OCI-LY7 (cell line): ENCODE results near the gene PATJ. TPM values are rescaled to one million over a fixed set of nuclear protein-coding genes. Genes with fewer than 3 reads are reported as not detected.

Source experiments
- Bru-seq: library from RNA; stranded (reverse); fragments of 400-500 nt; gene quantifications from one replicate; lab custom pipeline; 2021; lab: Mats Ljungman, UMichigan
- BruChase-seq, 2 experiments: library from RNA; stranded (reverse); fragments of 400-500 nt; gene quantifications; one replicate each; lab custom pipeline; 2021; lab: Mats Ljungman, UMichigan
- BruUV-seq: library from RNA; stranded (reverse); fragments of 400-500 nt; replicated peaks from 2 replicates; lab custom pipeline; 2021; lab: Mats Ljungman, UMichigan
- CTCF ChIA-PET: fragments of 300-600 bp; sonication (Branson Sonifier 250); formaldehyde crosslinking; loops from one replicate; lab custom pipeline; 2022; ENCODE audit warnings: antibody characterized with exemption; ENCODE audit not compliant: unreplicated experiment; lab: Charles Lee
- POLR2A ChIA-PET: fragments of 300-600 bp; sonication (Branson Sonifier 250); formaldehyde crosslinking; loops from one replicate; lab custom pipeline; 2022; ENCODE audit warnings: antibody characterized with exemption; lab: Charles Lee
- DNase-seq: peaks from one replicate; pipeline ENCODE4 v3.0.0-alpha.2; 2015; ENCODE audit warnings: low spot score
- H2AFZ ChIP-seq: fragments of 200-600 bp; sonication (generic), shearing (Covaris generic); 2 replicates; pipeline ENCODE4 v1.6.1; 2014; ENCODE audit warnings: mild to moderate bottlenecking, antibody characterized with exemption, low read length, moderate library complexity
- H3K27ac ChIP-seq: fragments of 200-600 bp; sonication (generic); 2 replicates; pipeline ENCODE4 v1.5.1; 2014; ENCODE audit warnings: mixed run types, low read depth, mild to moderate bottlenecking, moderate library complexity, low read length, inconsistent platforms; ENCODE audit not compliant: poor library complexity, severe bottlenecking
- H3K36me3 ChIP-seq: fragments of 200-600 bp; sonication (generic); 2 replicates; pipeline ENCODE4 v1.6.1; 2014; ENCODE audit warnings: mild to moderate bottlenecking, antibody characterized with exemption, low read length, moderate library complexity, mixed read lengths; ENCODE audit not compliant: insufficient read depth
- H3K4me1 ChIP-seq: fragments of 200-600 bp; sonication (generic); 2 replicates; pipeline ENCODE4 v1.5.1; 2014; ENCODE audit warnings: mild to moderate bottlenecking, low read length; ENCODE audit not compliant: insufficient read depth, poor library complexity, severe bottlenecking
- H3K4me2 ChIP-seq: fragments of 200-600 bp; sonication (generic); 2 replicates; pipeline ENCODE4 v1.6.1; 2014; ENCODE audit warnings: mild to moderate bottlenecking, low read length
- H3K4me3 ChIP-seq: fragments of 200-600 bp; sonication (generic); 2 replicates; pipeline ENCODE4 v1.5.1; 2014; ENCODE audit warnings: mild to moderate bottlenecking, low read depth, low read length; ENCODE audit not compliant: poor library complexity, severe bottlenecking
- H3K79me2 ChIP-seq: fragments of 200-600 bp; sonication (generic); 2 replicates; pipeline ENCODE4 v1.6.1; 2016; ENCODE audit warnings: low read depth, mild to moderate bottlenecking, low read length, moderate library complexity, mixed read lengths; ENCODE audit not compliant: insufficient read depth
- H3K9me2 ChIP-seq: fragments of 200-600 bp; sonication (generic); 2 replicates; pipeline ENCODE4 v1.6.1; 2016; ENCODE audit warnings: mild to moderate bottlenecking, low read length, mixed read lengths; ENCODE audit not compliant: insufficient read depth
- H3K9me3 ChIP-seq: fragments of 200-600 bp; sonication (generic); 2 replicates; pipeline ENCODE4 v1.6.1; 2014; ENCODE audit warnings: mild to moderate bottlenecking, mixed run types, low read length, mixed read lengths
- H4K20me1 ChIP-seq: fragments of 200-600 bp; sonication (generic); 2 replicates; pipeline ENCODE4 v1.6.1; 2014; ENCODE audit warnings: mild to moderate bottlenecking, antibody characterized with exemption, low read length, moderate library complexity, mixed read lengths; ENCODE audit not compliant: insufficient read depth
- EZH2phosphoT487 ChIP-seq: fragments of 200-600 bp; sonication (generic); IDR thresholded peaks from 2 replicates; pipeline ENCODE4 v1.6.1; 2018; ENCODE audit warnings: low read depth, borderline replicate concordance, mild to moderate bottlenecking, mixed run types, antibody characterized with exemption, low read length, moderate library complexity, mixed read lengths
- intact Hi-C: fragments of 100-400 bp; cut with micrococcal nuclease; formaldehyde crosslinking; loops from one replicate; pipeline ENCODE4 v1.10.0; 2022; ENCODE audit not compliant: unreplicated experiment
- long read RNA-seq: library from polyadenylated mRNA; stranded (forward); transcript quantifications from one replicate; pipeline ENCODE4 v2.0.0, GENCODE V29; 2022
- total RNA-seq, 2 experiments: library from RNA; depleted of rRNA in 1 of 2; stranded (reverse); fragments of >200 nt in 1 of 2; shearing (Covaris generic) in 1 of 2; gene quantifications; 2 replicates each; pipeline ENCODE4 v1.2.3, GENCODE V29; 2014 to 2022
- TF ChIP-seq, protein P1 (sequence below): fragments of 200-600 bp; sonication (generic); conservative IDR thresholded peaks from 2 replicates; pipeline ENCODE4 v1.5.1; 2014; ENCODE audit warnings: mild to moderate bottlenecking, antibody characterized with exemption, low read length, moderate library complexity, mixed read lengths

Gene PATJ, protein sequence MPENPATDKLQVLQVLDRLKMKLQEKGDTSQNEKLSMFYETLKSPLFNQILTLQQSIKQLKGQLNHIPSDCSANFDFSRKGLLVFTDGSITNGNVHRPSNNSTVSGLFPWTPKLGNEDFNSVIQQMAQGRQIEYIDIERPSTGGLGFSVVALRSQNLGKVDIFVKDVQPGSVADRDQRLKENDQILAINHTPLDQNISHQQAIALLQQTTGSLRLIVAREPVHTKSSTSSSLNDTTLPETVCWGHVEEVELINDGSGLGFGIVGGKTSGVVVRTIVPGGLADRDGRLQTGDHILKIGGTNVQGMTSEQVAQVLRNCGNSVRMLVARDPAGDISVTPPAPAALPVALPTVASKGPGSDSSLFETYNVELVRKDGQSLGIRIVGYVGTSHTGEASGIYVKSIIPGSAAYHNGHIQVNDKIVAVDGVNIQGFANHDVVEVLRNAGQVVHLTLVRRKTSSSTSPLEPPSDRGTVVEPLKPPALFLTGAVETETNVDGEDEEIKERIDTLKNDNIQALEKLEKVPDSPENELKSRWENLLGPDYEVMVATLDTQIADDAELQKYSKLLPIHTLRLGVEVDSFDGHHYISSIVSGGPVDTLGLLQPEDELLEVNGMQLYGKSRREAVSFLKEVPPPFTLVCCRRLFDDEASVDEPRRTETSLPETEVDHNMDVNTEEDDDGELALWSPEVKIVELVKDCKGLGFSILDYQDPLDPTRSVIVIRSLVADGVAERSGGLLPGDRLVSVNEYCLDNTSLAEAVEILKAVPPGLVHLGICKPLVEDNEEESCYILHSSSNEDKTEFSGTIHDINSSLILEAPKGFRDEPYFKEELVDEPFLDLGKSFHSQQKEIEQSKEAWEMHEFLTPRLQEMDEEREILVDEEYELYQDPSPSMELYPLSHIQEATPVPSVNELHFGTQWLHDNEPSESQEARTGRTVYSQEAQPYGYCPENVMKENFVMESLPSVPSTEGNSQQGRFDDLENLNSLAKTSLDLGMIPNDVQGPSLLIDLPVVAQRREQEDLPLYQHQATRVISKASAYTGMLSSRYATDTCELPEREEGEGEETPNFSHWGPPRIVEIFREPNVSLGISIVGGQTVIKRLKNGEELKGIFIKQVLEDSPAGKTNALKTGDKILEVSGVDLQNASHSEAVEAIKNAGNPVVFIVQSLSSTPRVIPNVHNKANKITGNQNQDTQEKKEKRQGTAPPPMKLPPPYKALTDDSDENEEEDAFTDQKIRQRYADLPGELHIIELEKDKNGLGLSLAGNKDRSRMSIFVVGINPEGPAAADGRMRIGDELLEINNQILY (N-terminal part only)
- 2.3 and 4.0 TPM in 2 replicates for total RNA-seq (2014; rRNA removed; shearing (Covaris generic))
- total RNA-seq (2022), result 0.74 and 0.95 TPM in 2 replicates
- Bru-seq, nascent RNA, result percentile 18 among the genes with signal in this experiment
- BruChase-seq, experiment 1, labeled RNA remaining after a 6-hour chase, result percentile 15 among the genes with signal in this experiment
- percentile 17 among the genes with signal in this experiment for BruChase-seq, experiment 2, labeled RNA remaining after a 2-hour chase
- long read RNA-seq, partial matches to known transcripts, result 1 of 1 reads
- long read RNA-seq, other reads (novel, unspliced or antisense), result 0 of 1 reads

DNA sequence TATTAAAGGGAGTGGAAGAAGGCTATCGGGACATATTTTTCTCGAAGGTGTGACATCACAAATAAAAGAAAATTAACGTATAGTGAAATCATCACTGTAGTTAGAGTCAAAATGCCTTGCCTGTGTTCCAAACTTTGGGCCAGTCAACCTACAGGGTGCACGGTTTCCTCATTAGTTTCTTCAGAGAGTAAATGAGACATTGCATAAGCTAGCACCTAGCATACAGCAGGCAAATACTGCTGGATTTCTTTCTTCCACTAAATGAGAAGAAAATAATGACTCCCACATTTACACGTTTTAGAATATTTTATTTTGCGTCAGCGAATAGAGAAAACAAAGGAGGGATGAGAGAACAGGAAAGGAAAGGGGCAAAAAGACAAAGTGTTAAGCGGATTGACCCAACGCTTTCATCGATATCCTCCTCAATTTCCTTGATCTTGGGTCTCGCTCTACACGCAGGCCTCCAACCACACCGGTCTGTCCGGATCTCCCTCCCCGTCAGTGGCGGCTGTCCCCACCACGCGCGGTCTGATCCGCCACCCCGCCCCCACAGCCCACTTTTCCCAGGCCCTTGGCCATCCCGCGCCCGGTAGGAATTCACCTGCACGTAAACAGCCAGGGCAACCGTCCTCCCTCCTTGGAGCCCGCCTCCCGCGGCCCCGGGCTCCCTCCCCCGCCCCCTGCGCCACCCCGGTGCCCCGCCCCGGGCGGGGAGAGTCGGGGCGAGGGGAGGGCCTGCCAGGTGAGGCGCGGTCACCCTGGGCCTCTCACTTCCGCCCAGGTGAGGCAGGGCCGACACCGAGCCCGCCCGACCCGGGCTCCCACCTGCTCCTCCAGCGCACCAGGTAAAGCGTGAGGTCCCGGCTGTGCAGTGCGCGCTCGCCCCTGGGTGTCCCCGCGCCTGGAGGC is at the start of gene PATJ:
TSS of gene PATJ (plus strand) at position 770 of the 909 bp plus-strand sequence. CDS start 20,413 bp downstream, outside the sequence.
- H3K9me3 ChIP-seq, result no peaks in the 10 kb centered on the region
- no peaks in the 10 kb centered on the region for H3K79me2 ChIP-seq
- TF ChIP-seq, protein P1, sequence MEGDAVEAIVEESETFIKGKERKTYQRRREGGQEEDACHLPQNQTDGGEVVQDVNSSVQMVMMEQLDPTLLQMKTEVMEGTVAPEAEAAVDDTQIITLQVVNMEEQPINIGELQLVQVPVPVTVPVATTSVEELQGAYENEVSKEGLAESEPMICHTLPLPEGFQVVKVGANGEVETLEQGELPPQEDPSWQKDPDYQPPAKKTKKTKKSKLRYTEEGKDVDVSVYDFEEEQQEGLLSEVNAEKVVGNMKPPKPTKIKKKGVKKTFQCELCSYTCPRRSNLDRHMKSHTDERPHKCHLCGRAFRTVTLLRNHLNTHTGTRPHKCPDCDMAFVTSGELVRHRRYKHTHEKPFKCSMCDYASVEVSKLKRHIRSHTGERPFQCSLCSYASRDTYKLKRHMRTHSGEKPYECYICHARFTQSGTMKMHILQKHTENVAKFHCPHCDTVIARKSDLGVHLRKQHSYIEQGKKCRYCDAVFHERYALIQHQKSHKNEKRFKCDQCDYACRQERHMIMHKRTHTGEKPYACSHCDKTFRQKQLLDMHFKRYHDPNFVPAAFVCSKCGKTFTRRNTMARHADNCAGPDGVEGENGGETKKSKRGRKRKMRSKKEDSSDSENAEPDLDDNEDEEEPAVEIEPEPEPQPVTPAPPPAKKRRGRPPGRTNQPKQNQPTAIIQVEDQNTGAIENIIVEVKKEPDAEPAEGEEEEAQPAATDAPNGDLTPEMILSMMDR, result no peak
- TF ChIP-seq EZH2phosphoT487, result no peak
- no TSS peak for BruUV-seq
- intact Hi-C loops, result loop anchor here (10.0 kb wide), 1 partner anchor 687 kb away; no protein-coding TSS in a partner anchor
- H3K4me3 ChIP-seq, result peak within 1 kb of the TSS; percentile 77
- DNase-seq, result peak; percentile 51
- no peaks in the 10 kb centered on the region for H3K36me3 ChIP-seq
- POLR2A ChIA-PET, result no interaction called here
- H2AFZ ChIP-seq, result peak within 1 kb of the TSS; percentile 92
- no peaks in the 10 kb centered on the region for H4K20me1 ChIP-seq
- H3K9me2 ChIP-seq, result no peaks in the 10 kb centered on the region
- CTCF ChIA-PET, result no interaction called here
- peak within 1 kb of the TSS; percentile 87 for H3K4me2 ChIP-seq
- H3K4me1 ChIP-seq, result peaks cover 21% of the 10 kb centered on the region
- H3K27ac ChIP-seq, result no peak within 1 kb of the TSS
